HG02642 (cell line): Measurements from ENCODE around the gene ANKRD34A.
"Not testable (repeated sequence)": the region's sequence is repeated elsewhere in the genome, so short reads cannot be mapped to it uniquely, and the experiment has no call there.

Experiments used
- ATAC-seq: cut with Tn5 transposase; IDR thresholded peaks from one replicate; pipeline ENCODE4 v1.9.1; 2021; ENCODE audit warnings: mild to moderate bottlenecking; ENCODE audit not compliant: unreplicated experiment, poor library complexity

ANKRD34A gene

GRCh38 chr1:145952903-145953302 lies 11.5 kb downstream of the ANKRD34A start:
- no peak for ATAC-seq

- no peak for ATAC-seq
Observed at GRCh38 chr1:145951526-145951925, 12.8 kb downstream of the ANKRD34A start.

GRCh38 chr1:145949219-145949618 lies 15.2 kb downstream of the ANKRD34A start:
- no peak for ATAC-seq

- ATAC-seq: no peak
Observed at GRCh38 chr1:145947551-145947950, 16.8 kb downstream of the ANKRD34A start.

GRCh38 chr1:145946477-145946986 lies 17.8 kb downstream of the ANKRD34A start:
- no peak for ATAC-seq

- ATAC-seq: no peak
Observed at GRCh38 chr1:145944532-145944931, 19.8 kb downstream of the ANKRD34A start.

GRCh38 chr1:145942871-145943270 lies 21.5 kb downstream of the ANKRD34A start:
- no peak for ATAC-seq

GRCh38 chr1:145942405-145942804 lies 22.0 kb downstream of the ANKRD34A start:
- no peak for ATAC-seq

- ATAC-seq: no peak
Observed at GRCh38 chr1:145937436-145937835, 26.9 kb downstream of the ANKRD34A start.

GRCh38 chr1:145936247-145936646 lies 28.1 kb downstream of the ANKRD34A start:
- no peak for ATAC-seq

GRCh38 chr1:145935708-145936107 lies 28.7 kb downstream of the ANKRD34A start:
- ATAC-seq: no peak

- not testable (repeated sequence) for ATAC-seq
Observed at GRCh38 chr1:145932522-145933009, 31.8 kb downstream of the ANKRD34A start.

- no peak for ATAC-seq
Observed at GRCh38 chr1:145927916-145928643, 36.3 kb downstream of the ANKRD34A start.

- peak; percentile 98 for ATAC-seq
Observed at GRCh38 chr1:145927063-145927886, 37.1 kb downstream of the ANKRD34A start, which contains the start of gene RBM8A. TSS of gene RBM8A (minus strand) at chr1:145927484. CDS start at chr1:145927426, 58 bp downstream.

- no peak for ATAC-seq
Observed at GRCh38 chr1:145926686-145927062, 37.7 kb downstream of the ANKRD34A start.

GRCh38 chr1:145922266-145922665 lies 42.1 kb downstream of the ANKRD34A start:
- no peak for ATAC-seq

GRCh38 chr1:145920297-145920696 lies 44.1 kb downstream of the ANKRD34A start:
- not testable (repeated sequence) for ATAC-seq

- ATAC-seq: peak; percentile 6
Observed at GRCh38 chr1:145918992-145919939, 45.1 kb downstream of the ANKRD34A start.

- peak; percentile 92 for ATAC-seq
Observed at GRCh38 chr1:145918144-145918991, 46.0 kb downstream of the ANKRD34A start, which contains the start of gene PEX11B. TSS of gene PEX11B (minus strand) at chr1:145918717. CDS start at chr1:145918688, 29 bp downstream.
